GM12892 (cell line): ENCODE data around the gene CLPTM1.

Source experiments
- POLR2A ChIP-seq: IDR thresholded peaks from 2 replicates; pipeline ENCODE4 v1.6.1; 2011; ENCODE audit warnings: low read depth, low read length, control low read depth
- POLR2AphosphoS5 ChIP-seq: IDR thresholded peaks from 2 replicates; pipeline ENCODE4 v1.6.1; 2011; ENCODE audit warnings: low read depth, low read length, control low read depth

DNA sequence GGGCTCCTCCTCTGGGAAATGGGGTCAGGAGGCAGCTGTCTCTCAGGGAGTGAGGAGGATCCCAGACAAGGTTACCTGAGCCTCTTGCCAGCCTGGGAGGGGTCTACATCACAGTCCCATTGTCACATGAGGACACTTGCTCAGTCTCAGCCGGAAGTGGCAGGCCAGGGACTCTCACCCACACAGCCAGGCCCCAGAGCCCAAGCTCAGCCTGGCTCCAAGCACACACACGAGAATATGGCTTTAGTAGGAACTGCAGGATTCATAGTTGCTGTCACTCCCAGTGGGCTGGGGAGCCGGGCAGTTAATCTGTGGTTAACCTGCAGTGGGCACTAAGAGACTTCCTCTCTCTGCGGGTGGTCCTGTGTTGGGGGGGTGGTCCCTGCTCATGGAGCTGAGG, 30.3 kb downstream of the CLPTM1 start:
- no peak for TF ChIP-seq POLR2AphosphoS5
- TF ChIP-seq POLR2A, result no peak
